ENCODE measurements around the gene ERC1.

DNA sequence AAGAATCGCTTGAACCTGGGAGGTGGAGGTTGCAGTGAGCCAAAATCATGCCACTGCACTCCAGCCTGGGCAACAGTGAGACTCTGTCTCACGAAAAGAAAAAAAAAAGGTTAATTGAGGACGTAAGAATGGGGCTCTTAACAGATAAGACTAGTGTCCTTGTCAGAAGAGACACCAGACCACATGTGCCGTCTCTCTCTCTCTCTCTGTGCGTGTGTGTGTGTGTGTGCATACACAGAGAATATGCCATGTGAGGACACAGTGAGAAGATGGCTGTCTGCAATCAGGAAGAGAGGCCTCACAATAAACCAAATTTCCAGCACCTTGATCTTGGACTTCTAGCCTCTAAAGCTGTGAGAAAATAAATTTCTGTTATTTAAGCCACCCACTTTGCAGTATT, 11.7 kb upstream of the ERC1 start:
- TF ChIP-seq, protein P1, sequence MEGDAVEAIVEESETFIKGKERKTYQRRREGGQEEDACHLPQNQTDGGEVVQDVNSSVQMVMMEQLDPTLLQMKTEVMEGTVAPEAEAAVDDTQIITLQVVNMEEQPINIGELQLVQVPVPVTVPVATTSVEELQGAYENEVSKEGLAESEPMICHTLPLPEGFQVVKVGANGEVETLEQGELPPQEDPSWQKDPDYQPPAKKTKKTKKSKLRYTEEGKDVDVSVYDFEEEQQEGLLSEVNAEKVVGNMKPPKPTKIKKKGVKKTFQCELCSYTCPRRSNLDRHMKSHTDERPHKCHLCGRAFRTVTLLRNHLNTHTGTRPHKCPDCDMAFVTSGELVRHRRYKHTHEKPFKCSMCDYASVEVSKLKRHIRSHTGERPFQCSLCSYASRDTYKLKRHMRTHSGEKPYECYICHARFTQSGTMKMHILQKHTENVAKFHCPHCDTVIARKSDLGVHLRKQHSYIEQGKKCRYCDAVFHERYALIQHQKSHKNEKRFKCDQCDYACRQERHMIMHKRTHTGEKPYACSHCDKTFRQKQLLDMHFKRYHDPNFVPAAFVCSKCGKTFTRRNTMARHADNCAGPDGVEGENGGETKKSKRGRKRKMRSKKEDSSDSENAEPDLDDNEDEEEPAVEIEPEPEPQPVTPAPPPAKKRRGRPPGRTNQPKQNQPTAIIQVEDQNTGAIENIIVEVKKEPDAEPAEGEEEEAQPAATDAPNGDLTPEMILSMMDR (IDR thresholded peaks at IDR 0.05): no peak
- TF ChIP-seq POLR2A (IDR thresholded peaks at IDR 0.05): no peak
